ENCODE results near the gene SPATA16. TPM values are rescaled to one million over a fixed set of nuclear protein-coding genes. Genes with fewer than 3 reads are reported as not detected.

Gene SPATA16
- total RNA-seq, 2 donors from 2014 or later = not detected

DNA sequence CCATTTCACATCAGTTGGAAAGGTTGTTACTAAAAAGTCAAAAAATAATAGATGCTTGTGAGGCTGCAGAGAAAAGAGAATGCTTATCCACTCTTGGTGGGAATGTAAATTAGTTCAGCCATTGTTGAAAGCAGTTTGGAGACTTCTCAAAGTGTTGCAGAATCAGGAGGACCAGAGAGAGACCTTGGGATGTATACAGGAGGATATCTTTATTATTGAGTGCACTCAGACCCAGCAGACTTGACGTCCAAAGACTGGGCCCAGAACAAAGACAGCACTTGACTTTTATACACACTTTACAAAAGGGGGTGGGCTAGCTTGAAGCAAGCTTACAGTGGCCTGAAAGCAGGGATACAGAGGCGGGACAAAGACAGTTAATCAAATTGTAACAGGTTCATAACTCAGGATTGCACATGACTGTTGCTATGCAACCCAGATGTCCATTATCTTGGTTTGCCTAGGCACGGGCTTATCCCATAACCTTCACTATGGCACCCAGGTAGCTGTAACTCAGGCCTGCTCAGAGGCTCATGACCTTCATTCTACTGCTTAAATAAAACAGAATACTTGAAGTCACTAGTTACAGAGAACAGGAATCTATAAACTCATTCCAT, 127.7 kb downstream of the SPATA16 start:
- intact Hi-C loops (cut with DNase I) = no loop called here
- DNase-seq (ENCODE audit: low spot score) = no peak

DNA sequence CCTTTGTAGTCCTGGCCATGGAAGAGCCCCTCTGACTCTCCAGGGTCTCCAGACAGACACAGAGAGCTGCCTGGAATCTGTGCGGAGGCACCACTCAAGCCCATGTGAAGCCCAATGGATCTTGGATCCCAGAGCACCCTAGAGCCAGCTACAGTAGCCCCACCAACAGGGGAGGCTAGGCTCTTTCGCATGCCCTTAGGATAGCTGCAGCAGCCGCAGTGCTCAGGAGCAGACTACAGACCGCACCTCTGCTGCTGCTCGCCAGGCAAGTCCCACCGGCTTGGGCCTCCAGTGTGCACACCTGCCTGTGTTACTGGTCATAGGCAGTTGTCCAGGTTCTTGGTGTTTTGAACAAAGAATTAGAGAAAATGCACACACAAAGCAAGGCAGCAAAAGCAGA, 131.6 kb downstream of the SPATA16 start:
- intact Hi-C loops (cut with DNase I) = no loop called here
- DNase-seq (ENCODE audit: low spot score) = no peak

DNA sequence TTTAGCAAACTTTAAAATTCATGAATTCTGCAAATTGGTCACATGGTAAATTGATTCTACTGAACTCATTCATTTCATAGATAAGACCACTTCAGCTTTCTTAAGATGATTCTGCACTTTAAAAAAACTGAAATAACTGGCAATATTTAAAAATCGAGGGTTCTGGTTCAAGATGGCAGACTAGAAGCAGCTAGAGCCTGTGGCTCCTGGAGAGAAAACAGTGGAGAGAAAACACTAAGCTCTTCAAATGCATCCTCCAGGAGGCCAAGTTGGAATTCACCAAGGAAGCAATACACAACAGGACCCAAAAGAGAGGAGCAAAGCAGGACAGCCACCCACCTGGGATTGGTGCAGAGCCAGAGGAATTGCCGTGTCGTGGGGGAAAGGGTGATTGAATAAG, 132.1 kb downstream of the SPATA16 start:
- DNase-seq (ENCODE audit: low spot score) = no peak
- intact Hi-C loops (cut with DNase I) = no loop called here

DNA sequence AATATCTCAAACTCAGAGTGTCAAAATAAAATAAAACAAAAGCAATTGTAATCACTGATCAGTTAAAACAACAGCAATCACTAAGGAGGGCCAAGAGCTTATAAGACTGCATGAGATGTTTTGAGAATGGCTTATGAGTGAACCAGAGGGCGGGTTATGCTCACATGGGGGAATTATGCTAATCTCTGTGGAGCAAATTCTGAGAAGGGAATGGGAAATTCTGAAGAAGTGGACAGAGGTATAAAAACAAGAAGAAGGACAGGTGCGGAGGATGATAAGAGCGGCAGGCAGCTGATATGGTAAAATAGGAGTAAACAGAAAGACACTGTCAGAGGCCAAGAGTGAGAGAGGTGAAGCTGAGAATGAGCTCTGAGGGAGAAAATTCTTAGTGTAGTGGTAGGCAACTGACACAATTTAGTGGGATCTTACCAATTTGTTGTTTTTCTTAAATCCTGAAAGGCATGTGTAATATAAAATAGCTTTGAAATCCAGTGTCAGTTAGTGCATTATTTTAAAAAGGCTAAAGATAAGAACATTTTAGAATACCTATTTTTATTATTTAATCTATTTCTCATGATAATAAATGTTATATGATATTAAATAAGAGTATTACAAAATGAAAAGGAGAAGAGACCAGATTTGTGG, 133.8 kb downstream of the SPATA16 start:
- intact Hi-C loops (cut with DNase I) = no loop called here

DNA sequence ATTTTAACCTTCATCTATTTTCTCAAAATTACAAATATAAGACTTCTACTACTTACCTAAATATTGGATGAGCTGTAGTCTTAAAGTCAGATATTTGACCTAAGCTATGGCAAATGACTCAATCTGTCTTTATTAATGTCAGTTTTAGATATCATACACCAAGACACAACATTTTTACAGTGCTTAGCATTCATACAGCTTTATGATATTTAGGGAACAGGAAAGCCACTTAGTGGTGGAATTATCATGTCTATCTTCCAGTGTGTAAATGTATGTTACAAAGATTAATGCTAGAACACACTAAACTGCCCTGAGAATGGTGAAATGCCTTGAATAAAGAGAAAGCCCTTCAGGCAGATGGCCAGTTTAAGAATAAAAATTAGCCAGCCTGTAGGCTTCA, 135.0 kb downstream of the SPATA16 start:
- no peak for DNase-seq (ENCODE audit: low spot score)
- intact Hi-C loops (cut with DNase I) = no loop called here

More for the DNA sequence above, 133.8 kb downstream of the SPATA16 start:
- no peak for DNase-seq (ENCODE audit: low spot score)

DNA sequence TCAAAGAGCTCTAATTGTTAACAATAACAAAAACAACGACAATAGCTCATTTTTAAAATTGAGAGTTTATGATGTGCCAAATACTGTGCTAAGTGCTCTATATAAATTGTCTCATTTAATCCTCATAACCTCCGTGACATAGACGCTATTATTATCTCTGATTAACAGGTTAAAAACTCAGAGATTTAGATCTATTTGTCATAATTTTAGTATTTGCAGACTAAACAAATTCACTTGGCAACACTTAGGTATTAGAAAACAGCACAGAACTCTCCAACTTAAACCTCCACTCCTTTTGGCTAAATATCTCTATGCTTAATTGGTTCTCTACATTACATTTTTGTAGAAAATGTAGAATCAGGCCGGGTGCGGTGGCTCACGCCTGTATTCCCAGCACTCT, 136.4 kb downstream of the SPATA16 start:
- intact Hi-C loops (cut with DNase I) = no loop called here
- no peak for DNase-seq (ENCODE audit: low spot score)

DNA sequence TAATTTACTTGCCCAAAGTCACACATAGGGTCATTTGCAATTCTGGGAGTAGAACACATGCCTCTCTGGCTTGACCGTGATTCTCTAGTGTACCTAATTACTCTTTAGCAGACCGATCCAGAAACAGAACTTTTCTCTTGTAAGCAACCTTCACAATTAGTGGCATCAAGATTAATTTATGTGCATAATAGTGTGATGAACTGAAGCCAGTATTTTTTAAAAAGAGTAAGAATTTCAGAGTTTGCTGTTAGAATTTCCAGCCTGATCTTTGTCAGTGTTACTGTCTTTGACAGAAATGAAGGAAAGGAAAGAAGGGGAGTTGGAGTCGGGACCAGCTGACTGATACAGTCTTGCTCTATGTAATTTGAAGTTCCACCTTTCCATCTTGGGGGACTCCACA, 137.1 kb downstream of the SPATA16 start:
- intact Hi-C loops (cut with DNase I) = no loop called here
- no peak for DNase-seq (ENCODE audit: low spot score)

DNA sequence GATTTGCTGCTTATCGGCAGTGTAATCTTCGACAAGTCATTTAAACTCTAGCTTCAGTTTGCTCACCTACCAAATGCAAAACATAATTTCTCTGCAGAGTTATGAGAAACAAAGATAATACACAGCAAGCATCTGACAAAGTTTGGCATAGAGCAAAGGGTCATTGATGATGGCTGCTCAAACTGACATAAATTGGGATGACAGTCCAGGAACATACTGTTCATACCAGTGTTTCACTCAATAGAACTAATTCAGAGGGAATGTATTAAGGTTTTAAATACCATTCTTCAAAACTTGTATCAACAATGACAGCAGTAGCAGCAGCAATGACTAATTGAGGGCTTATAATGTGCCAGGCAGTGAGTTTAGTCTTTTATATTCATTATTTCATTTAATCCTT, 137.6 kb downstream of the SPATA16 start:
- no peak for DNase-seq (ENCODE audit: low spot score)
- intact Hi-C loops (cut with DNase I) = no loop called here

DNA sequence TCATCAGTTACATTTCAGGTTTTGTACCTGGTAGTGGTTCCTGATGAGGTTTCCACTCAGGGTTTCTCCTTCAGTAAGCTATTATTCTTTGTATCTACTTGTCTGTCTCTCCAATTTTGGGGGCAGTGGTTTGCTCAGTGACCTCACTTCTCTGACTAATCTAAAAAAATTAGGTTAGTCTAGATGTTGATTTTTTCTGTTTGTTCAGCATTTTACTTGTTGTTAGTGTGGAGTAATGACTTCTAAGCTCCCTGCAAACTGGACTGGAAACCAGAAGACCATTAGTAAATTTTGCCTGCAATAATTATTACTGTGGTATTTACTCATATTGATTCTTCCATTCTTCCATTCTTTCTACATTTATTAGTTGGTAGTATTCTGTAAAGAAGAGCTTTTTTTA, 139.4 kb downstream of the SPATA16 start:
- DNase-seq (ENCODE audit: low spot score) = no peak
- intact Hi-C loops (cut with DNase I) = no loop called here

DNA sequence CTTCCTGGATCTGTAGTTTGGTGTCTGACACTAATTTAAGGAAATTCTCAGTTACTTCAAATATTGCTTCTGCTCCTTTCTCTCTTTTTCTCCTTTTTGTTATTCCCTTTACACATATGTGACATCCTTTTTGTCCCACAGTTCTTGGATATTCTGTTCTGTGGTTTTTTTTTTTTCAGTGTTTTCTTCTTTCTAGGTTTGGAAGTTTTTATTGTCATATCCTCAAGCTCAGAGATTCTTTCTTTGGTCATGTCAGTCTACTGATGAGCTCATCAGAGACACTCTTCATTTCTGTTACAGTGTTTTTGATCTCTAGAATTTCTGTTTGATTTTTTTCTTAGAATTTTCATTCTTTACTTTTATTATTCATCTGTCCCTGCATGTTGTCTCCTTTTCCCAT, 140.5 kb downstream of the SPATA16 start:
- intact Hi-C loops (cut with DNase I) = no loop called here
- DNase-seq (ENCODE audit: low spot score) = no peak

DNA sequence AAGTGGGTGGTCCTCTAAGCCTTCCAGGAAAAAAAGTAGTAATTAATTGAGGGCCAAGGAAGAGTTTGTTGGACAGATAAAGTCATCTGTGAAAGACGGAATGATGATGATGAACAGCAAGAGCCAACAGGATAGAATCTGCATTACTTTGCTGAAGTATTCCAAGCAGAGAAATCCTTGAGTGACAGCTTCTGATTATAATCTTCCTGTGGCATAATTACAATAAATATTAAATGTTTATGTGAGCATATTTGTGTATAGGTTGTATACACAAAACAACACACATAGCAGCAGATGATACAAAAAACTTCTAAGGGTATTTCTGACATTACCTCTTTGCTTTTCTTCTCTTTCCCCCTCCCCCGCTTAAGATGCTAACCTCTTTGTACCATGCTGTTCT, 147.6 kb downstream of the SPATA16 start:
- intact Hi-C loops (cut with DNase I) = no loop called here
- DNase-seq (ENCODE audit: low spot score) = no peak

DNA sequence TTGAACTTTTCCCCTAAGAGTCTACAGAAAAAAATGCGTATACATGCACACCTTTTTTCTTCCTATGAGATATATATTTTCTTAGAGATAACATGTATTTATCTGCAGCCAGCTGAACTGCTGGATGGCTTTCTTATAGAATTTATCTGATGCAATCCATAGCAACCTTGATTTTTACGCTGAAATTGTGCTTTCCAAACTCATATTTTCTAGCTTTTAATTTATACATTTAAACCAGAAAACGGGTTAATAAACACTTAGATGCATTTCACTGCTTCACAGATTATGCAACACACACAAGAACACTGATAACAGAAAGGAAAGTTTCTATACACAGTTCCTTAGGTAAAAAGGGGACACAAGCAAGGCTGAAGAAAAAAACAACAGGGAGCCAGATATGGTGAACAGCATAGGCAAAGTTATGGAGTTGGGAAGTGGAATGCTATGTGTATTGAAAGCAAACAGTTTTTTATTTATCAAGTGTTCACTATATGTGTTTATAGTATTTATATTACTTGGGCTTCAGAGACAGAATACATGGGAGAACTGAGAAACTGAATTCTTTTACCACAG, 149.5 kb downstream of the SPATA16 start:
- intact Hi-C loops (cut with DNase I) = no loop called here
- DNase-seq (ENCODE audit: low spot score) = no peak

DNA sequence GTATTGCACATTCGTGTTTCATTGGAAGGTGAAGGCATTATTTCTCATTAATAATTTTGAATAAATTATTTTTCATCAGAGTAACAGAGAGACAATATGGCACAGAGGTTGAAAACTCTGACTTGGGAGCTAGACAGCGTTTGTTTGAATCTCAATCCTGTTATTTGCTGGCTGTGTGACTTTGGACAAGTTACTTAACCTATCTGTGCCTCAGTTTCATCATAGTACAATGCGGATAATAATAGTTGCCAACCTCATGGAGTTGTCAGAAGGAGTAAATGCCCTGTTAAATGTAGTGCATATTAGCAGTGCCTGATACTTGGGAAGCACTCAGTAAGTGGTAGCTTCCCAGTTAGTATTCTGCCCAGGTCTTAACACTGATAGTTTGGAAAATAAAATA, 151.7 kb downstream of the SPATA16 start:
- intact Hi-C loops (cut with DNase I) = no loop called here
- DNase-seq (ENCODE audit: low spot score) = no peak

DNA sequence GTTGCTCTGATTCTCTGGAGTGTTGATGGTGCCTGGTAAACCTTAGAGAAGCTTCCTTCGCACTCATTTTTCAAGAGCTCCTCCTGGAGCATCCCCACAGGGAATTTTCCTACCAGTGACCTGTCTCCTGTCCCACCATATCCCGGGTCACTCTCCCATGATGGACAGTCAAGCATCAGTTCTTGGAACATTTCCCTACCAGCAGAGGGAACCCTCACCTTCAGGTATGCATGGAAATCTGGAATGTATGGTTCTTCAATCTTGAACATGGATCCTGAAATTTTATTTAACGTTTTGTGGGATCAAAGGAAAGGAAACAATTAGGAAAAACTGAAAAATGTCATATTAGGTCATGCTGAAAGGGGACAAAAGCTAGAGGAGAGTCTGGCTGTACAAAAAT, 153.8 kb downstream of the SPATA16 start:
- DNase-seq (ENCODE audit: low spot score) = no peak
- intact Hi-C loops (cut with DNase I) = no loop called here

DNA sequence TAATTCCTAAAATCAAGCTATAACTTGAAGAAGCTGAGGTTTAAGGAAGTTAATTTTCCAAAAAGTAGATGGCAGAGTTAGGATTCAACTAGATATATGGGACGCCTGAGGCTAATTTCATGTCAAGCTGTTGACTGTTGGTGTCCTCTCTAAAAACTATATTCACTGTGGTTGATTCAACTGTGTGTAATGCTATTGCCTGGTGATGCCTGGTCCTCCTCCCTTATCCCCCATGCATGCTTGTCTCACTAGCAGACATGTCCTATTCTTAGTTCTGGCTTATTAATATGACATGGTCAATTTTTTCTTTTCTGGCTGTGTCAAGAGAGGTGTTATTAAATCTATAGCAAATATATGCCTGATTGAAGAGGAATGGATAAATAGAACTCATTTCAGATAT, 156.1 kb downstream of the SPATA16 start:
- no peak for DNase-seq (ENCODE audit: low spot score)
- intact Hi-C loops (cut with DNase I) = no loop called here

DNA sequence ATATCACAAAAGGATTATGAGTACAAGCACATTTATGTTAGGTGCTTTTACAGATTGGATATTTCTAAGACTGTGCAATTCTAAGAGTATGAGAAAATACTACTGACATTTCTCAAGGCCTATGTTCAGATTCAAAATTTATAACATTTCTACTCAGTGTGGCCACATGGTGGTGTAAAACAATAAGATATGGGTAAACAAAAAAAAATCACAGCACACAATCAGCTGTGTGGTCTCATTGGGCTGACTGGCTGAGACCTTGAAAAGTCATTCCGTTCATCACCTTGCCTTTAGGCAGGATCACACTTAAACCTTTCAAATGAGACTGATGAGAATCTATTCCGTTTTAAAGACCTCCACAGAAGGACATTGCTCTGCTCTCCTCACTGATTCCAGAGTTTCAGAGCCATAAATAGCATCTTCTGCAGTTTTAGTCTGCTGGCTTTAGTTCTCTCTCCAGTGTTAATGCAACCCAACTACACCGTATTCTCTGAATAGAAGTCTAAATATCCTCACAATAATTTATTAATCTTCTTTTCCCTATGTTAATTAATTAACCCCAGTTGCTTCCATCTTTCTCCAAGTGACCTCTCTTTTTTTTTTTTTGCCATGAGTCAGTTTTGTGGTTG, 158.2 kb downstream of the SPATA16 start:
- intact Hi-C loops (cut with DNase I) = no loop called here

DNA sequence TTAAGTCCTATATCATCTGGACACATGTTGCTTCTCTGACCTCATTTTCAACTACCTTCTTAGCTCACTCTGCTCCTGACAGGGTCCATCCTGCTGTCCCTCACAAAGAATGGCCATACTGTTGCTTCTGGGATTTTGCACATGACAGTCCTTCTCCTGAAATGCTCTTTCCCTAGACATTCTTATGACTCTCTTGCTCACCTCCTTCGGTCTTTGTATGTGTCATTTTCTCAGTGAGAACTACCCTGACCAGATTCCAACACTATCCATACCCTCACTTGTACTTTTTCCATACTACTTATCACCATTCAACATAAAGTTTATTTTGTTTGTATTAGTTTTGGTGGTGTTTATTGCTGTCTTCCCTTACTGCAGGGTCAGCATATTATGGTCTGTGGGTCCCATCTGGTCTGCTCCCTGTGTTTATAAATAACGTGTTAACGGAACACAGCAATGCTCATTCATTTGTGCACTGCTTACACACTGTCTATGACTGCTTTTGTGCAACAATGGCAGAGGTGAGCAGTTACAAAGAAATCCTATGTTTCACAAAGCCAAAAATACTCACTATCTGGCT, 159.5 kb downstream of the SPATA16 start:
- DNase-seq (ENCODE audit: low spot score) = no peak
- intact Hi-C loops (cut with DNase I) = no loop called here

More for the DNA sequence above, 158.2 kb downstream of the SPATA16 start:
- DNase-seq (ENCODE audit: low spot score) = no peak

DNA sequence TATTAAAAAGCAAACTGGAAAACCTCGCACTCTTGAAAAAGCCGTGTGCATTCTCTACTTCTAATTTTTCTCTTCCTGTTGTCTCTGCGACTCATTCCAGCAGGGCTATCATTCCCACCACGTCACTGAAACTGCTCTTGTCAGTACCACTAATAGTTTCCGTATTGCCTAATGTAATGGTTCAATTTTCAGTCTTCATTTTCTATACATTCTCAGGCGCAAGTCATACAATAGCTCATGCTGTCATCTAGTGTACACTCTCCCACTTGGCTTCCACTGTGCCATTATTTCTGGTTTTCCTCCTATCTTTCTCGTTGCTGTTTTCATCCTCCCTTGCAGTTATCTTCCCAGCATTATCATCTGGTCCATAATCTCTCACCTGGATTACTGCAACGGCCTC, 160.2 kb downstream of the SPATA16 start:
- no peak for DNase-seq (ENCODE audit: low spot score)
- intact Hi-C loops (cut with DNase I) = no loop called here

DNA sequence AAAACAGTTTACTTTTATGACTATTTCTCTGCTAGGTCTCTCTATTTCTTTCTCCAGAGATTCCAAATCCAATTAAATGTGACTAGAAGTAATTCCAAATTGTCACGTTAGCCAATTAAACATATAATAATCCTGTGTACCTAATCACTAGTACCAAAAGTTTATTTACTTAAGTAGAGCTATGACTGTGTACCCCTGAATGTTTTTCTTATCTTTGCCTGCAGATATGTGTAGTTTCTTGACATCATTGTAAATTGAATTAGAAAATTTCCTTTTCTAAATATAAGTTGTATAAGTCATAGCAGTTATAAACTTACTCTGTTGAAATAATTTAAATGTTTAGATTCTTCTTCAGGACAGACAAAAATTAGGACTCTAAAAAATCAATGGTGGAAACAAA, 163.3 kb downstream of the SPATA16 start:
- intact Hi-C loops (cut with DNase I) = no loop called here
- no peak for DNase-seq (ENCODE audit: low spot score)

DNA sequence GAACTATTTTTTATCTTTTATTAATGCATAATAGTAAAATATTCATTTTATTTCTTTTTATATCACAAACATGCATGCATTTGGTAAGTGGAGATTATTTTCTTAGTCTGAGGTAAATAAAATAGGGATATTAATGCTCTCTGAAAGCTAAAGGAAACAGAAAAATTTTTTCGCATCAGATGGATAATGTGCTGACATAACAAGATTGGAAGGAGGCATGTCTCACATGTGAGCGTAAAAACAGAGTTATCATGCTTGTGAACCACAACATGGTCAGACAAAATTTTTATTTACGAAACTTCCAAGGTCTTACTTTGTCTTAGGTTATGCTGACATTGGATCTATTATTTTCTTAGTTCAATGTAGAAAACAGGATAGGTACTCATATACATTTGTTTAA, 166.1 kb downstream of the SPATA16 start:
- intact Hi-C loops (cut with DNase I) = no loop called here
- no peak for DNase-seq (ENCODE audit: low spot score)

Data from posterior vena cava (tissue), 2 donors.